Chondrocyte (in vitro differentiated cells): ENCODE results near the gene NR1H2. TPM values are rescaled to one million over a fixed set of nuclear protein-coding genes. Genes with fewer than 3 reads are reported as not detected.
"Not testable (repeated sequence)": the region's sequence is repeated elsewhere in the genome, so short reads cannot be mapped to it uniquely, and the experiment has no call there.

Experiments
- DNase-seq: peaks from one replicate; pipeline ENCODE4 v3.0.0; 2021; ENCODE audit warnings: mixed read lengths, low spot score
- H3K27ac Mint-ChIP-seq: one replicate; pipeline ENCODE4 v1.8.0; 2021; ENCODE audit warnings: mild to moderate bottlenecking, moderate library complexity, mixed read lengths; ENCODE audit not compliant: unreplicated experiment
- H3K27me3 Mint-ChIP-seq: 2 replicates; pipeline ENCODE4 v1.8.0; 2021; ENCODE audit warnings: low read depth, mixed read lengths
- H3K36me3 Mint-ChIP-seq: 2 replicates; pipeline ENCODE4 v1.8.0; 2021; ENCODE audit warnings: low read depth, mixed read lengths
- H3K4me1 Mint-ChIP-seq: 2 replicates; pipeline ENCODE4 v1.8.0; 2021; ENCODE audit warnings: low read depth, mild to moderate bottlenecking, mixed read lengths
- H3K4me3 Mint-ChIP-seq: one replicate; pipeline ENCODE4 v1.8.0; 2021; ENCODE audit warnings: mild to moderate bottlenecking, moderate library complexity, mixed read lengths; ENCODE audit not compliant: unreplicated experiment
- H3K9me3 Mint-ChIP-seq: 2 replicates; pipeline ENCODE4 v1.8.0; 2021; ENCODE audit warnings: low read depth, mixed read lengths
- CTCF ChIP-seq: fragments of 200-600 bp; sonication (generic); IDR thresholded peaks from 2 replicates; pipeline ENCODE4 v1.5.0; 2021; ENCODE audit warnings: antibody characterized with exemption, mild to moderate bottlenecking, moderate library complexity
- total RNA-seq: library from RNA; stranded (reverse); gene quantifications from 3 replicates; pipeline ENCODE4 v1.2.1, GENCODE V29; 2021

Gene NR1H2
- total RNA-seq, 1 donor from 2014 or later = 48.3 TPM

GRCh38 chr19:50332244-50333038 is 43.8 kb upstream of the NR1H2 start:
- Mint-ChIP-seq H3K4me3 (peak overlapping the region; percentile 87), H3K27ac (peak overlapping the region; percentile 87)

GRCh38 chr19:50333235-50333736 is 43.0 kb upstream of the NR1H2 start:
- H3K4me3 Mint-ChIP-seq = peak overlapping the region; percentile 87
- TF ChIP-seq CTCF = peak; percentile 47
- no peaks in the 10 kb centered on the region for H3K36me3 Mint-ChIP-seq
- DNase-seq = peak; percentile 96
- H3K9me3 Mint-ChIP-seq = peaks cover 5% of the 10 kb centered on the region
- peak overlapping the region; percentile 98 for H3K27ac Mint-ChIP-seq
- H3K4me1 Mint-ChIP-seq = peaks cover 43% of the 10 kb centered on the region
- peaks cover 8% of the 10 kb centered on the region for H3K27me3 Mint-ChIP-seq

More at GRCh38 chr19:50332244-50333038, 43.8 kb upstream of the NR1H2 start:
- H3K9me3 Mint-ChIP-seq = peaks cover 5% of the 10 kb centered on the region
- H3K4me1 Mint-ChIP-seq = peaks cover 46% of the 10 kb centered on the region
- peaks cover 13% of the 10 kb centered on the region for H3K27me3 Mint-ChIP-seq
- peak; percentile 37 for DNase-seq
- TF ChIP-seq CTCF = no peak
- H3K36me3 Mint-ChIP-seq = peaks cover 2% of the 10 kb centered on the region

GRCh38 chr19:50333737-50334617 is 42.3 kb upstream of the NR1H2 start:
- no peaks in the 10 kb centered on the region for H3K36me3 Mint-ChIP-seq
- H3K4me1 Mint-ChIP-seq = peaks cover 43% of the 10 kb centered on the region
- H3K9me3 Mint-ChIP-seq = peaks cover 5% of the 10 kb centered on the region
- H3K4me3 Mint-ChIP-seq = peak overlapping the region; percentile 87
- peak overlapping the region; percentile 98 for H3K27ac Mint-ChIP-seq
- peaks cover 8% of the 10 kb centered on the region for H3K27me3 Mint-ChIP-seq
- peak; percentile 87 for DNase-seq
- TF ChIP-seq CTCF = no peak

- H3K4me3 Mint-ChIP-seq = peak overlapping the region; percentile 31
- no peaks in the 10 kb centered on the region for H3K36me3 Mint-ChIP-seq
- TF ChIP-seq CTCF = no peak
- H3K27me3 Mint-ChIP-seq = peaks cover 8% of the 10 kb centered on the region
- peak; percentile 65 for DNase-seq
- H3K27ac Mint-ChIP-seq = no peak overlapping the region
- peaks cover 9% of the 10 kb centered on the region for H3K9me3 Mint-ChIP-seq
- H3K4me1 Mint-ChIP-seq = peaks cover 36% of the 10 kb centered on the region
Observed at GRCh38 chr19:50334741-50335421, 41.4 kb upstream of the NR1H2 start.

- Mint-ChIP-seq H3K9me3 (peaks cover 13% of the 10 kb centered on the region), H3K4me1 (peaks cover 18% of the 10 kb centered on the region)
- not testable (repeated sequence) for H3K27ac Mint-ChIP-seq, H3K27me3 Mint-ChIP-seq, H3K4me3 Mint-ChIP-seq, H3K36me3 Mint-ChIP-seq
- peak; percentile 19 for DNase-seq
Observed at GRCh38 chr19:50337031-50337430, 39.2 kb upstream of the NR1H2 start.
